Progenitor cell of endocrine pancreas (in vitro differentiated cells): ENCODE results near the gene FH. TPM values are rescaled to one million over a fixed set of nuclear protein-coding genes. Genes with fewer than 3 reads are reported as not detected.
A peak's percentile ranks its signal among the peaks of the same experiment; 100 is the strongest.

ENCODE experiments used
- DNase-seq: peaks from one replicate; pipeline ENCODE4 v3.0.0; 2021; ENCODE audit warnings: low spot score; ENCODE audit not compliant: unreplicated experiment
- H3K27ac Mint-ChIP-seq: 2 replicates; pipeline ENCODE4 v1.8.0; 2021; ENCODE audit warnings: mild to moderate bottlenecking, moderate library complexity, mixed read lengths
- H3K27me3 Mint-ChIP-seq: 2 replicates; pipeline ENCODE4 v1.8.0; 2021; ENCODE audit warnings: mixed read lengths
- H3K36me3 Mint-ChIP-seq: 2 replicates; pipeline ENCODE4 v1.8.0; 2022; ENCODE audit warnings: mixed read lengths; ENCODE audit not compliant: insufficient read depth
- H3K4me1 Mint-ChIP-seq: 2 replicates; pipeline ENCODE4 v1.8.0; 2021; ENCODE audit warnings: low read depth, mixed read lengths
- H3K4me3 Mint-ChIP-seq: 2 replicates; pipeline ENCODE4 v1.8.0; 2021; ENCODE audit warnings: low read depth, mild to moderate bottlenecking, moderate library complexity, mixed read lengths
- H3K9me3 Mint-ChIP-seq: 2 replicates; pipeline ENCODE4 v1.8.0; 2021; ENCODE audit warnings: low read depth, mixed read lengths
- CTCF ChIP-seq: fragments of 200-600 bp; sonication (generic); IDR thresholded peaks from one replicate; pipeline ENCODE4 v1.5.0; 2021; ENCODE audit warnings: antibody characterized with exemption, mild to moderate bottlenecking; ENCODE audit not compliant: unreplicated experiment
- total RNA-seq: library from RNA; stranded (reverse); gene quantifications from 2 replicates; pipeline ENCODE4 v1.2.1, GENCODE V29; 2021

Gene FH
- total RNA-seq, 1 donor from 2014 or later, result 59.7 TPM

- H3K9me3 Mint-ChIP-seq, result no peaks in the 10 kb centered on the region
- no peaks in the 10 kb centered on the region for H3K4me1 Mint-ChIP-seq
- H3K27me3 Mint-ChIP-seq, result no peaks in the 10 kb centered on the region
- H3K4me3 Mint-ChIP-seq, result no peak overlapping the region
- no peak overlapping the region for H3K27ac Mint-ChIP-seq
- no peaks in the 10 kb centered on the region for H3K36me3 Mint-ChIP-seq
- DNase-seq, result no peak
- no peak for TF ChIP-seq CTCF
These were observed 49.2 kb downstream of the FH start for GRCh38 chr1:241470361-241470760.

GRCh38 chr1:241465673-241466072 is 53.9 kb downstream of the FH start:
- no peaks in the 10 kb centered on the region for H3K9me3 Mint-ChIP-seq
- H3K4me3 Mint-ChIP-seq, result no peak overlapping the region
- H3K27me3 Mint-ChIP-seq, result no peaks in the 10 kb centered on the region
- no peak for DNase-seq
- no peak for TF ChIP-seq CTCF
- no peaks in the 10 kb centered on the region for H3K36me3 Mint-ChIP-seq
- no peak overlapping the region for H3K27ac Mint-ChIP-seq
- no peaks in the 10 kb centered on the region for H3K4me1 Mint-ChIP-seq

GRCh38 chr1:241464985-241465384 is 54.6 kb downstream of the FH start:
- Mint-ChIP-seq H3K36me3 (no peaks in the 10 kb centered on the region), H3K4me3 (no peak overlapping the region), H3K9me3 (no peaks in the 10 kb centered on the region), H3K4me1 (no peaks in the 10 kb centered on the region), H3K27ac (no peak overlapping the region), H3K27me3 (no peaks in the 10 kb centered on the region)
- no peak for DNase-seq
- peak; percentile 12 for TF ChIP-seq CTCF

- Mint-ChIP-seq H3K27ac (no peak overlapping the region), H3K4me1 (no peaks in the 10 kb centered on the region), H3K9me3 (no peaks in the 10 kb centered on the region), H3K36me3 (no peaks in the 10 kb centered on the region), H3K27me3 (no peaks in the 10 kb centered on the region), H3K4me3 (no peak overlapping the region)
- no peak for TF ChIP-seq CTCF
- no peak for DNase-seq
These were observed 57.2 kb downstream of the FH start for GRCh38 chr1:241462391-241462790.

- Mint-ChIP-seq H3K27me3 (no peaks in the 10 kb centered on the region), H3K4me1 (no peaks in the 10 kb centered on the region), H3K4me3 (no peak overlapping the region), H3K9me3 (peaks cover 4% of the 10 kb centered on the region), H3K36me3 (no peaks in the 10 kb centered on the region), H3K27ac (no peak overlapping the region)
- no peak for DNase-seq
- TF ChIP-seq CTCF, result no peak
These were observed 59.3 kb downstream of the FH start for GRCh38 chr1:241460098-241460873.
